T-helper 22 cell (primary cell): ENCODE results near the gene HRH1.
"Not testable (repeated sequence)": the region's sequence is repeated elsewhere in the genome, so short reads cannot be mapped to it uniquely, and the experiment has no call there.

Source experiments
- DNase-seq: peaks from one replicate; pipeline ENCODE4 v3.0.0-alpha.2; 2020; ENCODE audit warnings: low read depth

Gene HRH1

GRCh38 chr3:11172096-11172690 is 17.9 kb downstream of the HRH1 start:
- no peak for DNase-seq

DNA sequence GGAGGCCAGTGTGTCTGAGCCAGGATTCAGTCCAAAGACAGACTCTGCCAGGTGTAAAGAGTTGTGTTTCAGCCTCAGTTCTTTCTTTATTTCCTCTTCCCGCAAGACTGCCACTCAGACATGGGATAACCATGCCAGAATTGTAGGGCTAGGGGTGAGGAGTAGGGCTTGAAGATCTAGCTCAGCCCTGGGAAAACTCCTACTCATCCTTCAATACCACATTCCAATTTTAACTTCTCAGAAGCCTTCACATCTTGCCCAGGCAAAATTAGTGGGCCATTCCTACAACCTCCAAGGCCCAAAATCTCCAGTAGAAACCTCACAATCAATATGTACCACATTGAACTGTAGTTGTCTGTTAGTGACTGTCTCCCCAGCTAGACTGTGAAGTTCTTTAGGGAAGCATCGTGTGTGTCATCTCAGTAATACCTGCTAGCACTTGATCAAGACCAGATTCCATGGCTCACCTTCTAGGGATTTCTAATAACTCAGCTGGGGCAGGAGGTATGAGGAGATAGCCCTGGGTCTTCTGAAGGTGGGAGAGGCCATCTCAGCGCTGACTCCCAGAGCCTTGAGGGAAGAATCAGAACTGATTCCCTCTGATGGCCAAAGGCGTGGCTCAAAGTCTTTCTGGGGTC is 19.7 kb downstream of the HRH1 start:
- no peak for DNase-seq

- no peak for DNase-seq
Observed at GRCh38 chr3:11178421-11178820, 24.1 kb downstream of the HRH1 start.

GRCh38 chr3:11184328-11184969 is 30.2 kb downstream of the HRH1 start:
- not testable (repeated sequence) for DNase-seq

- no peak for DNase-seq
Observed at GRCh38 chr3:11185144-11185543, 30.9 kb downstream of the HRH1 start.

GRCh38 chr3:11185564-11186317 is 31.4 kb downstream of the HRH1 start:
- DNase-seq: no peak

- DNase-seq: no peak
Observed at GRCh38 chr3:11186318-11186692, 32.0 kb downstream of the HRH1 start.

- no peak for DNase-seq
Observed at GRCh38 chr3:11186771-11187191, 32.5 kb downstream of the HRH1 start.

- no peak for DNase-seq
Observed at GRCh38 chr3:11187681-11188080, 33.4 kb downstream of the HRH1 start.

- no peak for DNase-seq
Observed at GRCh38 chr3:11188231-11188630, 33.9 kb downstream of the HRH1 start.

DNA sequence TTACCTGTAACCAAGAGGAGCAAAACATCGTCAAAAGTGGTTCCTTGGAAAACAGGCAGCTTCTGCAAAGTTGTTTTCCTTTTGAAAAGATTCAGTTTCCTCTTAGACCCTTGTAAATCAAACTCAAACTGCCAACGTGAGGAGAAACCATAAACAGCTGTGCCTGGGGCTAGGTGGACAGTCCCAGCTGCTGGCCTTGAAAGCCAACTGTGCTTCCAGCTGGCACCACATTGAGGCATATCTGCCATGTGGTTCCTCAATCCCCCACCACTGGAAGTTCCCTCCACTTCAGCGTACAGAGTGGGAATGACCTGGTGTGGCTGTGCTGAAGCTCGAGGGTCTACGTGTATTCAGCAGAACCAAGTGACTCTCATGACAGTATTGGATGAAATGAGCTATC is 40.9 kb downstream of the HRH1 start:
- DNase-seq: no peak

DNA sequence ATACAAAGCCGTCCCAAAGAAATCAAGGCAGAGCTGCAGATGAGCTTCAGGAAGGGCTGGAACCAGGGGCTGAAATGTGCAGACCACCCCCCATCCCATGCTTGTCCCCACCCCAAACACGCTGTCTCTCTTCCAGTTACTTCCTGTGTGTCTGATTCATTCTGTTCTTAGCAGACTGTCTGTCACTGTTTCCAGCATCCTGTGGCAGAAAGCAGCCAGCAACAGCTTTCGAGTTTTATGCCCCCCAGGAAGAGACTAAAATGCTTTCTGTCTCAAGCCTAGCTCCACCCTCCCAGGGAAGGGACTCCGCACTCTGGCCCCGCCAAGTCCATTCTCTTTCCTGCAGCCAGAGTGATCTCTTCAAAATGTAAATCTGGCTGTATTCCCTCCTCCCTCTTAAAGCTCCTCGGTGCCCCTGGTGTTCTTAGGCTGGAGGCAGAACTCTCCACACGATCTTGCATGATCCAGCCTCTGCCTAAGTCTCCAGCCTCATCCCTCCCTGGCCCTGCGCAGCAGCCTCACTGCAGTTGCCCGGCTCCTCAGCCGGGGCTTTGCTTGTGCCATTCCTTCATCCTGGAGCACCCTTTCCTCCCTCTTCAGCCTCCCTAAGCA is 41.5 kb downstream of the HRH1 start:
- no peak for DNase-seq

GRCh38 chr3:11197484-11197883 is 43.2 kb downstream of the HRH1 start:
- no peak for DNase-seq

- no peak for DNase-seq
Observed at GRCh38 chr3:11198070-11198469, 43.8 kb downstream of the HRH1 start.

DNA sequence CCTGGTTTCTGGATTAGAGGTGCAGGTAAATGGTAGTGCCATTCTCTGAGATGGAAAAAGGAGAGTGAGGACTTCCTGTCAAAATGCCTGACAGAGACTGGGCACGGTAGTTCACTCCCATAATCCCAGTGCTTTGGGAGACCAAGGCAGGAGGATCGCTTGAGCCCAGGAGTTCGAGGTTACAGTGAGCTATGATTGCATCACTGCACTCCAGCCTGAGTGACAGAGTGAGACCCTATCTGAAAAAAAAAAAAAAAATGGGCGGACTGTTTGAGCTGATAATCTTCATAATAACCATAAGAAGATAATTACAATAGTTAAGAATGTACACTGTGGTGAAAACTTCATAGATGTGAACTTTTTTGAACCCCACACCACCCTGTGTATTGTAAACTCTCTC is 44.2 kb downstream of the HRH1 start:
- DNase-seq: no peak

DNA sequence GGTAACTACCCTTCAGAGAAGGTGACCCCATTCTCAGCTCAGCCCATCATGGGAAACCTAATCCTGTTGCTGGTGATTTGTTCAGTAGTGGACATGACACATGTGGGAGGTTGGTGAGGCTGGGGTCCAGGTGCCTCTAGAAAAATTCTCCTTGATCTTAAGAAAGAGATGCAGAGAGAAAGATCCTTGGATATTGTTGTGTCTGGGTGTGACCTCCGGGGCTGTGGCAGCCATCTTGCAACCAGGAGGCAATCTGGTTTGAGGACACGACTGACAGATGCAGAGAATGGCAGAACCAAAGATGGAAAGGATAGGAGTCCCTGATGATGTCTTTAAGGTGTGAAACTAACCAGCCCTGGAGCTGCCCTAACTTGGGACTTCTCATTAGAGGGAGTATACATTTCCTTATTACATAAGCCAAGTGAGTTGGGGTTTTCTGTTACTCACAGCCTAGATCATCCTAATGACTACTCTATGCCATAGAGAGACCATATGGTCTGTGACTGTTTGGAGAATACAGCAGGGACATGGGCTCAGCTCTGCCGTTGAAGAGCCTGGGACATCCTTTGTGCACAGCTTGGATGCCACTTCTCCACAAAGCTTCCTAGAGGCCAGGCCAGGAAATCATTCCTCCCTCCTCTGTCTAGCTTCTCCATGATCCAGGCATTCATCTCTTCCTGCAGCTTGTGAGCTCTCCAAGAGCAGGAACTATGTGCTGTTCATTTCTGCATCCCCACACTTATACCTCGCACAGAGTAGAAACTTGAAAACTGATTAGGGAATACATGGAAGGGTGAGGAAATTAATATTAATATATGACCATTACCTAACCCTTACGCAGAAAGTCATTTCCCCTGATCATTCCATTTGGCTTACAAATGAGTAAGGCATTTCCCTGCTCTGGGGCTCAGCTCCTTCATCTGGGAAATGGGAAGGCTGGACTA is 45.9 kb downstream of the HRH1 start:
- DNase-seq: no peak

GRCh38 chr3:11201251-11202019 is 47.1 kb downstream of the HRH1 start:
- no peak for DNase-seq

DNA sequence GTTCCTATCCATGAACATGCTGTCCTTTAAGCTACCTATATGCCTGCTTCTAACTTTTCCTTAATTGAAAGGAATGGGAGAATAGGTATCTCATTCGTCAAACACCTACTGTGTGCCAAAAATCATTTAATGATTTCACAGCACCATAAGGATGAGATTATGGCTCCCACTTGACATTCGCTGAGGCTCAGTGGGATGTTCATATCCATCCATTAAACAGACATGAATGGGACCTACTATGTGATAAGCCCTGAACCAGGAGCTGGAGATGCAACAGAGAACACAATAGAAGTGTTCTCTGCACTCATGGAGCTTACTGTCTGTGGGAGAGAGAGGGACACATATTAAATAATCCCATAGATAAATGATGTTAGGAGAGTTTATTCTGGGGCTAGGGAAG is 49.7 kb downstream of the HRH1 start:
- no peak for DNase-seq

DNA sequence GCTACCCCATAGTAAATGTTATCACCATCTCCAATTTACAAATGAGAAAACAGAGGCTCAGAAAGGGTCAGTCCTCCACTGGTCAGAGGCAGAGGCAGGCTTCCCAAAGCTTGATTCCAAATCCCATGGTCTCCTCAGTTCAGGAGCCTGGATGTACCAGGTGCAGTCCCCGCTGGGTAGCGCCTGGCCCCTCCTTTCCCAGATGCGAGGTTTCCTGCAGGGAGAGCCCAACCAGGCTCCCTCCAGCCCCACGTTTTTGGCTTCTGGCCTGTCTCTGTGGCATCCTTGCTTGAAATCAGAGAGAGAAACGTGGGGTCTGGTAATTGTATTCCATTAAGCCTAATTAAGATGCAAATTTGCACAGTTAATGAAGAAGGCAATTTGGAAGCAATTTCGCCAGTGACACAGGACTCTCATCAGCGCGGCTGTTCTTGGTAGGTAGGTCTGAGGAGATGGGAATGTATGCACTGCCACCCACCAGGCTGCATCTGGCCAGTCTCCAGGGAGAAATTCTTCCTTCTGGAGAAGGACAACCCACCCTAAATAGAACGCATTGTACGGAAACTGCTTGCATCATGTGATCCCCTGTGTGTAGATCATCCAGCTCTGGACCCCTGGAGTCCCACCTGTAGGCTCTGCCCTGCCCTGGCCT is 50.5 kb downstream of the HRH1 start:
- DNase-seq: no peak

GRCh38 chr3:11205881-11206280 is 51.6 kb downstream of the HRH1 start:
- DNase-seq: not testable (repeated sequence)
